Middle frontal gyrus (tissue), 1 donor: Measurements from ENCODE around the gene SLC5A4.
"Not testable (repeated sequence)": the region's sequence is repeated elsewhere in the genome, so short reads cannot be mapped to it uniquely, and the experiment has no call there.

Experiments
- DNase-seq: peaks from one replicate; pipeline ENCODE4 v3.0.0-alpha.2; 2015; ENCODE audit warnings: low spot score; ENCODE audit errors: extremely low spot score

The SLC5A4 gene

DNA sequence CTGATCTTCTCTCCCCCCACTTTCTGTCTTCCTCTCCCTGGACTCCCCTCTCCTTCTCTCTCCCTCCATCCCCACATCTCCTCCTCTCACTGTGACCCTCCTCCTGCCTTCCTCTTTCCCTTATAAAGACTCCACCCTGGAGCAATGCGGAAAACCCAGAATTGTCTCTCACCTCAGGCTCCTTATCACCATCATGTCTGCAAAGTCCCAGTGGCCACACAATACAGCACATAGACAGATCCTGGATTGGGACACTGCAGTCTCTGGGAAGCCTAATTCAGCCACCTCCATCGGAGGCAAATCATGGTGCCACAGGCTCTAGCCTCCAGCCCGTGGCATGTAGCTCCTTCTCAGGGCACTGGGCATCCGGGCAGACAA, 53.0 kb downstream of the SLC5A4 start:
- DNase-seq = no peak

DNA sequence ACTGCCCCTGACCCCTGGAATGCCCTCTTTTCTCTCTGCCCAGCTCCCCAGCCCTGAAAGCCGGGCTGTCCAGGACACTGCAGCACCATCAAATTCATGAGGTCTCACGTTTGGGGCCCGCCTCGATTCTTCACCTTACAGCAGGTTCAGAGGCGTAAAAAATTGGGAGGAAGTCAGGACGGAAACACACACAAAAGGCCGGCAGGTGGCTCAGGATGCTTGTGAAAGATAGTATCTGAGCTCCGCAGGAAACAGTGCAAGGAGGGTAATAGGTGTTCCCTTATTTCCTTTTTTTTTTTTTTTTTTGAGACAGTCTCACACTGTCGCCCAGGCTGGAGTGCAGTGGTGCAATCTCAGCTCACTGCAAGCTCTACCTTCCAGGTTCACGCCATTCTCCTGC, 54.4 kb downstream of the SLC5A4 start:
- DNase-seq = no peak

DNA sequence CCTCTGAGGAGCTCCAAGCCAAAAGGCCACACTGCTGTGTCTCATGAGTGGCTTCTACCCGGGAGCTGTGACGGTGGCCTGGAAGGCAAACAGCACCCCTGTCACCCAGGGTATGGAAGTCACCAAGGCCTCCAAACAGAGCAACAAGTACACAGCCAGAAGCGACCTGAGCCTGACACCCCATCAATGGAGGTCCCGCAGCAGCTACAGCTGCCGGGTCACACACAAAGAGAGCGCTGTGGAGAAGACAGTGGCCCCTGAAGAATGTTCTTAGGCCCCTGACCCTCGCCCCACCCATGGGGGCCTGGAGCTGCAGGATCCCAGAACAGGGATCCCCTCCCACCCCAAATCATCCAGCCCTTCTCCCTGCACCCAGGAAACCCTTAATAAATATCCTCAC, 55.2 kb downstream of the SLC5A4 start:
- no peak for DNase-seq

DNA sequence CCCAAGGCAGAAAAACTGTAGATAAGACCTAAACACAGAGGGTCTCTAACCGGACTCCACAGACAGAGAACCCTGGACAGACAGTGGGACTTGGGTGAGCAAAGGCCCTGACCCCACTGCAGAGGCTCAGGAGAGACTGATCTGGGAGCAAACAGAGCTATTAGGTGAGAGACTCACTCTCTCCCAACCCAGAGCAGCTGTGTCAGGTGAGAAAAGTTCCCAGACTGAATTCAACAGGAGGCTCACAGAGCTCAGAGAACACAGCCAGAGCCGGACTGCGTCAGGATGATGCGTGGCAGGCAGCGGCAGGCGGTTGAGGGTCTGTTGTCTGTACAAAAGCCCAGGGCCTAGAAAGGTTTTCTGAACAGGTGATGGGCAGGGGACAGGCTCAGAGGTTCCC, 55.8 kb downstream of the SLC5A4 start:
- no peak for DNase-seq

DNA sequence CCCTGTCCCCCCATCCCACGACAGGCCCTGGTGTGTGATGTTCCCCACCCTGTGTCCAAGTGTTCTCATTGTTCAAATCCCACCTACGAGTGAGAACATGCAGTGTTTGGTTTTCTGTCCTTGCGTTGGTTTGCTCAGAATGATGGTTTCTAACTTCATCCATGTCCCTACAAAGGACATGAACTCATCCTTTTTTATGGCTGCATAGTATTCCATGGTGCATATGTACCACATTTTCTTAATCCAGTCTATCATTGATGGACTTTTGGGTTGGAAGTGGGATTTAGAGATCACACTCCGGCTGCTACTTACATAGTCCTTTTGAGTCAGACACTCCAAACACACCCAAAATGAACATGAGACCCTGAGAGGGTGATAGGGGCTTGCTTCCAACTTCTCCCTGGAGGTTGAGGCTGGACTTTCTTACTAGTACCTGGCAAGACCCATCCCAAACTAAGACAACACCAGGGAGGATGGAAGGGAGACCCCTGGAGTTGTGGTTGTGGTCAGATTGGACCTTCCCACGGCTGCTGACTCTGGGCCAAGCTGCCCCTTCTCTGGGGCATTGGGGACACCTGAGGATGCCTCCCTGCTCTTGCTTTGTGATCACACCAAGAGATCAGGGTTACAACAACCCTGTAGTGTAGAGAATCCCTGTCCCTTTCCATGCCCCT, 57.5 kb downstream of the SLC5A4 start:
- DNase-seq = not testable (repeated sequence)

DNA sequence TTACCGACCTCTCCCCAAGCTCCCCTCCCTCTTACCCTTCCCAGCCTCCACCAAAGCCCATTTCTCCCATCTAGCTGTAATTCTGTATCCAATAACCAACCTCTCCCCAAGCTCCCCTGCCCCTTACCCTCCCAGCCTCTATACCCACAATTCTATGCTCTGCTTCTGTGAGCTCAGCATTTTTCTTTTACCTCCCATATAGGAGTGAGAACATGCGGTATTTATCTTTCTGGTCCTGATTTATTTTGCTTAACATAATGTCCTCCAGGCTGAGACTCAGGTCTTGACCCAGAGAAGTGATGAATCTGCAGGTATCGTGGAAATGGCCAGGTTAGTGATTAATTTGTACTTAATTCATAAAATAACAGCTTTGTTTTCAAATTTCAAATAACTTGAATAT, 59.2 kb downstream of the SLC5A4 start:
- DNase-seq = not testable (repeated sequence)

DNA sequence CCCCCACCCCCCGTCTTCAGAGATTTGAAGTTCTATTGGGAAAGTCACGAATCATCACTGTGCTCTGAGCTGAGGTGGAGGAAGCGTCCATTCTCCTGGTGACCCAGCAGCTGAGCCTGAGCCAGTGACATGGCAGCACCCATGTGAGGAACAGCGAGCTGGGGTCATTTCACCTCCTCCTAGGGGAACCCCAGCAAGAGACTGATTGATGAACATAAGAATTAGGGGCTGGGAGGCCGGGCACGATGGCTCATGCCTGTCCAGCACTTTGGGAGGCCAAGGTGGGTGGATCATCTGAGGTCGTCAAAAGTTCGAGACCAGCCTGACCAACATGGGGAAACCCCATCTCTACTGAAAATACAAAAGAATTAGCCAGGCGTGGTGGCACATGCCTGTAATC, 61.8 kb downstream of the SLC5A4 start:
- DNase-seq = not testable (repeated sequence)

DNA sequence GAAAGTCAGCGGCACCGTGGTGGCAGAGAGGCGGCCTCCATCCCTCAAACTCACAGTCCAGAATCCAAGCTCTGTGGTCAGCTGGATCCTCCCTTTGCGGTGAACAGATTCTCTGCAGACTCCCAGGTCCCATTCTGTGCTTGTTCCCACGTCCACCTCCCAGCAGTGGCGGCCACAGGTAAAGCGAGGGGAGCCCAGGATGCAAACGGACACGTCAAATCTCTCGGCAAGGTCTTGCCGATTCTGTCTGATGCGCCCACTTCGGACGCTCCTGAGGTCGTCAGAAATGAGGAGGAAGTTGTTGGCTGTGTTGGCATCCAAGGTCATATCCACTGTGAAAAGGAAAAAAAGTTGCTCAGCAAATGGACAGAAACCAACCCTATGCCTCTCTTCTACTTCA, 64.1 kb downstream of the SLC5A4 start:
- DNase-seq = not testable (repeated sequence)

DNA sequence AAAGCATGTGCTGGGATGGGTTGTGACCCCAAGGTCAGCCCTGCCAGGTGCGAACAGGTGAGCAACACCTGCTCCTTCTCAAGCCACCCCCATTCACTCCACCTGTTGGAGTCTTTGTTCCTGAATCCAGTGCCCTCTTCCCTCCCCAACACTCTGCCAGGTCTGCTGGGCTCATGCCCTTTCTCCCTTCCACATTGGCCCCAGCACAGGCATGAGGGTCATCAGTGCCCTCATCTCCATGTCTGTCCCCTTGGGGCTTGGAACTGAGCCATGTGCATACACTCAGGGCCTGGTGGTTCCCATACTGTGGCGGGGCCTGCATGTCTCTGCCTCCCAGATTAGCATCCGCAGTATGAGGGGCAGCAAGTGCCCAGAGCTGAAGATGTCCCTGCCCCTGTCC, 69.3 kb downstream of the SLC5A4 start:
- no peak for DNase-seq

DNA sequence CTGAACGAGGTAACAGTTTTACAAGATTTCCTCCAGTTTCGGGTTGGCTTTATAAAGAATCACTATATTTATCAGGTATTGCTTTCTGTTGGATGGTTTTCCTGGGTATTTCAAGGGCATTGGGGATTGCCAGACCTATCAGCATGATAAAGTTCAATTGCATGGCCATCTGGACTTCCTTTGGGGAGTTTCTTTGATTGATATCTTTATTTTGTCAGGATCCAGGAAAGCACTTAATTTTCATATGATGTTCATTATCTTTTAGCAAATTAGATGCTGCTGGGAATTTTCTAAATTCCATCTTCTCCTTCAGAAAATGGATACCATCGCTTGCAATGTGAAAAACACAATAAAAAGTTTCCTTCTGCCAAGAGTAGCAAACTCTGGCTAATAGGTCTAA, 71.5 kb downstream of the SLC5A4 start:
- DNase-seq = no peak

DNA sequence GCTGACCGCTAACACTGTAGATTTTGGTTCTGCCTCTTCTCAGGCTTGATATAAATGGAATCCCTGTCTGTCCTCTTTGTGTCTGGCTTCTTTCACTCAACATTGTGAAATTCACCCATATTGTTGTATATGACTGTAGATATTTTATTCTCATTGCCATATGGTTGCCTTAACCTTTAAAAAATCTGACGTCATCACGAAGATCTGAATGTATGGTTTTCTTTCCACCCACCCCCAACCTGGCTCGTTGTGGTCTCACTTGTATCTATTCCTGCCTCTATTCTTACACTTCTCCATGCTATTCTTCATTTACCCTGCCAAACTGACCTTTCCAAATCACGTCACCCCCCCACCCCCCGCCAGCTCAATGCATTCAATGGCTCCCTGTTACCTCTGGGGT, 74.1 kb downstream of the SLC5A4 start:
- DNase-seq = no peak

DNA sequence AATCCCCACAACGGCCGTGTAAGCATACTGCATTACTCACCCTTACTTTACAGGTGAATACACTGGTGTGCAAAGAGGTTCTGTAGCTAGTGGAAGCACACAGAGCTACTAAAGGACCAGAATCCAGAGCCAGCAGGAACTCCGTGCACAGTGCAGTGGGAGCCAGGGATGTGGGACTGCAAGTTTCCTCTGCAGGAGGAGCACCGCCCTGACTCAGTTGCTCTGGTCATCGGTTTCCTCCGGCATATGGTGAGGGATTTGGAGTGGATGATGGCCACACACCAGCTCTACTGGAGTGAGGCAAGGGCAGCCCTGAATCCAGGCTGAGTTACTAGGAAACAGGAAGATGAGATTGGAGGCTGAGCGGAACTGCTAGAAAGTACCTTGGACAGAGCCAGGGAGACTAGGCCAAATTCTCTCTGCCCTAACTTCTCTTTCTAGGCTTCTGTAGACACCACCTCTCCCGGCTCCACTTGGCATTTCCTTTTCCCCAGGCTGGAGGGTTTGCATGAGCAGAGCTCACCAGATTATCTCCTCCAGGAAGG, 77.9 kb downstream of the SLC5A4 start:
- no peak for DNase-seq

DNA sequence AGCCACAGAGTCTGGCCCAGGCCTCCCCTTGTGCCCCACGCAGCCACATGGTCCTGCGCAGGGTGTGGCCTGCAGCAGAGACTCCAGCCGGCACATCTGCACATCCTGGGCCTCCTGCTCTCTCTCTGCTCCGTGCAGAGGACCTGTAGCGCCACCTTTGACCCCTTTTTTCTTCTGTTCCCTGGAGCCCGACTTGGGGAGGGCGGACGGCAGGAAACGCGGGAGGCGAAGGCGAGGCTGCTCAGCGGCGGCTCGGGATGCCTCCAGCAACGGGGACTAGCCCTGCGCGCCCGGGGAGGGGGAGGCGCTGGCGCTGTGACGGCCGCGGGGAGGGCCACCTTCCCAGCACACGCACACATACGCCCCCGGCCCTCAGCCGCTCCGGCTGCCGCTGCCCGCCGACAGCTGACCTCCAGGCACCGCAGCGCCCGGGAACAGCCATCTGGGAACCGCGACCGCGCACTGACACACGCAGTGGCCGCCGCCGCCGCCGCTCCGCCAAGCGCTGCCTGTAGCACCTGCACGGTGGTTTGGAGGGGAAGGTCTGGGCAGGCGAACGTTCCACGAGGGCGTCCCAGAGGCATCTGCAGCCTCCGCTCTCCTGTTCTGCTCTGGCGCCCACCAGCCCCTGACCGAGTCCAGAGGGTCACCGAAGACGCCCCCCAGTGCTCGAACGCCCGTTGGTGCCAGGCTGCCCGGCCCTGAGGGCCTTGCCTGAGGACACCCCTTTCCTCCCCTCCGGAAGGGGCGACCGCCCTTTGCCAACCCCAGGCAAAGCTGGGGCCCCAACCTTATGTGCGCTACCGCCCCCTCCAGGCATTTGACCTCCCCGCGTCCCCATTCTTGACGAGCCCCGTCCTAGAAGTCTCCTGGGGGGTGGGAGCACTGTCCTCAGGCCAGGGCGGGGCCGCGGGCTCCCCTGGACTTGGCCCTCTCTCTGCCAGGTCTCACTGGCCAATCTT, 79.2 kb downstream of the SLC5A4 start:
- DNase-seq = no peak

DNA sequence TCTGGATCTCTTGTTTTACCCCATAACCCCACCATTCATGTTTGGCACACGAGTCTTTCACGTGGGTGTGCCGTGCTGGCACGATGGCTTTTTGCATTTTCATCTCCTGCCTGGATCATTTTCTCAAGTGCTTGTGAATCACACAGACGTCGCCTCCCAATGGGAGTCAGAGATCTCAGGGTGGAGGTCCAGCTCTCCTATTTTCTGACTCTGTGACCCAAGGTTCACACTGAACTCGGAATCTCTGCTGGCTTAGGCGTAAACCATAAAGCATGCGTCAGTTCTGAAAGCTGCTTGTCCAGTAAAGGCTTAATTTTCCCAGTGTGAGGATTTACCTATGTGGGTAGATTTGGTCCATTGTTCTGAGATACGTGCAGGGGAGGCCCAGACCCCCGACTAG, 80.0 kb downstream of the SLC5A4 start:
- no peak for DNase-seq
